Stimulated activated CD4-positive, alpha-beta T cell treated with anti-CD3 and anti-CD28 coated beads, Interleukin-2, amount 100 ng/mL, for 4 hours (primary cell): ENCODE data around the gene MSL1.
"Not testable (repeated sequence)": the region's sequence is repeated elsewhere in the genome, so short reads cannot be mapped to it uniquely, and the experiment has no call there.

Experiments
- DNase-seq: peaks from one replicate; pipeline ENCODE4 v3.0.0-alpha.2; 2020; ENCODE audit warnings: low read depth

MSL1 gene

DNA sequence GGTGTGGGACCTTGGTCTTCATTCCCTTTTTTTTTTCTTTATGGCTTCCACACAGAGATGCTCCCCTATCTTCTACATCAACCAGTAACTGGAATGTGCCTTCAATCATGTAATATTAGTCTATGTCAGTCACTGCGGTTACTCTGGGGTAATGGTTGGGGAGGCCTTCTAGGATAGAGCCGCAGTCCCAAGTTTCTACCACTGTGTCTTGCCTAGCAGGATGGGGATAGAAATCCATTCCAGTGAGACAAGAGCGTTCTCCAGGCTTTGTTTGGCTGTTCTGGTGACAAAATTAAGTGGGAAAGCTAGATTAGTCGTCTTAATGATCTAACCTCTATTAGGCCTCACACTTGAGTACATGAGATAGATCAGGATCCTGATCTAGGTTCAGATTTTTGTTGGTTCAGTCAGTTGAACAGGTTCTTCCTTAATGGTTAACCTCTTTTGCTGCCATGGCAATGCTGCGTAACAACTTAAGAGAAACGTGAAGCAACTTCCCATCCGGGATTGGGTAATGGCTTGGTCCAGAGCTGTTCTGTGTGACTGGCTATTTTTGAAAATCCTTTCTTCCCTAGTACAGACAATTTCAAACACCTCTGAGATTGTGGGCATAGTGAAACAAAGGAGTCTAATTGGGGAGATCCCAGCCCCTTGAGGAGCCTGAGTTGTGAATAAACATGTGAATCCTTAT is 8.7 kb downstream of the MSL1 start:
- DNase-seq: no peak

DNA sequence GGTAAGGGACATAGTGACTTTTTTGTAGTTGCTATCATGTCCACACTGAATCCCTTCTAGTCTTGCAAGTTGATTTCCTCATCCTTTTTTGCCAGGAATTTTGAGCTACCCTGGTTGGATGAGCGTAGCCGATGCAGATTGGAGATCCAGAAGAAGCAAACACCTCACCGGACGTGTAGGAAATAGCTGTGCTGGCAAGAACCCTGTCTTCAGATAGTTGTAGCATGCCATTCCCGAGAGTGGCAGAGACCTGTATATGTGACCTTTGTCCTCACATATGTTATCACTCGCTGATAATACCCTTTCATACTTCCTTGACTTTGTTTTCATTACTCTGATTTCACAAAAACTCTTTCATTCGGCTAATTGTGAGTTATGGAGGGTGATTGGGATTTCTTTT is 12.4 kb downstream of the MSL1 start:
- DNase-seq: no peak

GRCh38 chr17:40135817-40136216 is 14.0 kb downstream of the MSL1 start:
- no peak for DNase-seq

DNA sequence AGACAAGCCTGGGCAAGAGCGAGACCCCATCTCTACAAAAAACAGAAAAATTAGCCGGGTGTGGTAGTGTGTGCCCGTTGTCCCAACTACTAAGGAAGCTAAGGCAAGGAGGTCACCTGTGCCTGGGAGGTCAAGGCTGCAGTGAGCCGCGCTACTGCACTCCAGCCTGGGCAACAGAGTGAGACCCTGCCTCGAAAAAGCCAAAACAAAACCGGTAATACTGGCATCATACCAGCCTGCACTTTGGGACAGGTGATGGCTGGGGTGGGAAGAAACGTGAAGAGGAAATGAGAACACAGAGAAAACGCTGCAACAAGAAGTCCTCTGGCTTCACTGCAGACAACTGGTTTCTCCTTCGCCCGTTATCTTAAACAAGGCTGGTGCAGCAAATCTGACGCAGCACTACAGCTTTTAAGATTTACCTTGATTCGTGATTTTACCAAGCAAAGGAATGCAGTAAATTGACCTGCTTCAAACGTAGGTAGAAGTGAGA is 17.8 kb downstream of the MSL1 start:
- DNase-seq: no peak

DNA sequence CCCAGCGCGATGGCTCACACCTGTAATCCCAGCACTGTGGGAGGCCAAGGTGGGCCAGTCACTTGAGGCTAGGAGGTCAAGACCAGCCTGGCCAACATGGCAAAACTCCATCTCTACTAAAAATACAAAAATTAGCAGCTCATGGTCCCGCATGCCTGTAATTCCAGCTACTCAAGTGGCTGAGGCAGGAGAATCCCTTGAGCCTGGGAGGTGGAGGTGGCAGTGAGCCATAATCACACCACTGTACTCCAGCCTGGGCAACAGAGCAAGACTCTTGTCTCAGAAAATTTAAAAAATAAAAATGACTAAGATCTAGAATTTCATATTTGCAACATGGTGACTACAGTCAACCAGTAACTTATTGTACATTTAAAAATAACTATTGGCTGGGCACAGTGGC is 21.4 kb downstream of the MSL1 start:
- DNase-seq: not testable (repeated sequence)

GRCh38 chr17:40145476-40145875 is 23.7 kb downstream of the MSL1 start:
- DNase-seq: no peak

DNA sequence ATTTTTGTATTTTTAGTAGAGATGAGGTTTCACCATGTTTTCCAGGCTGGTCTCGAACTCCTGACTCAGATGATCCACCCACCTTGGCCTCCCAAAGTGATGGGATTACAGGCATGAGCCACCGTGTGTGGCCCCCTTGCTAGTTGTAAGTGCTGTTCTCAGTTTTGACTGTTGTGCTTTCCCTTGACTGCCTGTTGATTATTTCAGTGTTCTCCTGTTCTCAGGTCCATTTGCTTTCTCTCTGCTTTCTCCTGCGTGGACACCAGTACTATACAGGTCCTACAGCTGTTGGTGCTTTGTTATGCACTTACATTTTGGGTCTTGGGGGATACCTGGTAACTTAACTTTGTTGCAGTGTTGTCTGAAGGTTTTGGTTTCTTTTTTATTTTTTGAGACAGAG is 26.8 kb downstream of the MSL1 start:
- DNase-seq: no peak

GRCh38 chr17:40150276-40150675 is 28.5 kb downstream of the MSL1 start:
- DNase-seq: no peak

DNA sequence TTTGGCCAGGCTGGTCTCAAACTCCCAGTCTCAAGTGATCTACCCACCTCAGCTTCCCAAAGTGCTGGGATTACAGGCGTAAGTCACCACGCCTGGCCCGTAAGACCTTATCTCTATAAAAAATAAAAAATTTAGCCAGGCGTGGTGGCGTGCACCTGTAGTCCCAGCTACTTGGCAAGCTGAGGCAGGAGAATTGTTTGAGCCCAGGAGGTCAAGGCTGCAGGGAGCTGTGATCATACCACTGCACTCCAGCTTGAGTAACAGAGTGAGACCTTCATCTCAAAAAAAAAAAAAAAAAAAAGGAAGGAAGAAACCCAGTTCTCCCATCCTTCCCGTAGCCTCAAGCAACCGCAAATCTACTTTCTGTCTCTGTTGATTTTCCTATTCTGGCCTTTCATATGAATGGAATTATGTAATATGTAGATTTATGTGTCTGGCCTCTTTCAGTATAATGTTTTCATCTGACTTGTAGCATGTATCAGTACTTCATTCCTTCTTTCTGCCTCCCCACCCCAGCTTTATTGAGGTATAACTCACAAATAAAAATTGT is 29.7 kb downstream of the MSL1 start:
- no peak for DNase-seq

DNA sequence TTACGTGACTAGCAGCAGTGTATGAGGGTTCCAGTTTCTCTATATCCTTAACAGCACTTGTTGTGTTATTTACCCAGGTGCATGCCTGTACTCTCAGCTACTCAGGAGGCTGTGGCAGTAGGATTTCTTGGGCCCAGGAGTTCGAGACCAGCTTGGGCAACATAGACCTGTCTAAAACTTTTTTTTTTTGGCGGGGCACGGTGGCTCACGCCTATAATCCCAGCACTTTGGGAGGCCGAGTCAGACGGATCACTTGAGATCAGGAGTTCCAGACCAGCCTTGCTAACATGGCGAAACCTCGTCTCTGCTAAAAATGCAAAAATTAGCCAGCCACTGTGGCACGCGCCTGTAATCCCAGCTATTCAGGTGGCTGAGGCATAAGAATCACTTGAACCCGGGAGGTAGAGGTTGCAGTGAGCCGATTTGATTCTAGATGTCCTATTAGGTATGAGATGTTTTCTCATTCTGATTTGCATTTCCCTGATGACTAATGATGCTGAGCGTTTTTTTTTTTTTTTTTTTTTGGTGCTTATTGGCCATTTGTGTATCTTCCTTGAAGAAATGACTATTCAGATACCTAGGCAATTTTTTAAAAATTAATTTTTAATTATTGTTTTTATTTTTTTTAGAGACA is 31.9 kb downstream of the MSL1 start:
- DNase-seq: no peak

- DNase-seq: no peak
These were observed 36.2 kb downstream of the MSL1 start for GRCh38 chr17:40157973-40158372.

- no peak for DNase-seq
These were observed 36.8 kb downstream of the MSL1 start for GRCh38 chr17:40158438-40159013.

DNA sequence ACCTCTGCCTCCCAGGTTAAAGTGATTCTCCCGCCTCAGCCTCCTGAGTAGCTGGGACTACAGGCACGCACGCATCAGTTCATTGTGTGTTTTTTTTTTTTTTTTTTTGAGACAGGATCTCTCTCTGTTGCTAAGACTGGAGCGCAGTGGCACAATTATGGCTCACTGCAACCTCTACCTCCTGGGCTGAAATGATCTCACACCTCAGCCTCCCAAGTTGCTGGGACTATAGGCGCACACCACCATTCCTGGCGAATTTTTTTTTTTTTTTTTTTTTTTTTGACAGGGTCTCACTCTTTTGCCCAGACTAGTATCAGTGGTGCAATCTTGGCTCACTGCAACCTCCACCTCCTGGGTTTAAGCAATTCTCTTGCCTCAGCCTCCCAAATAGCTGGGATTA is 37.7 kb downstream of the MSL1 start:
- no peak for DNase-seq

DNA sequence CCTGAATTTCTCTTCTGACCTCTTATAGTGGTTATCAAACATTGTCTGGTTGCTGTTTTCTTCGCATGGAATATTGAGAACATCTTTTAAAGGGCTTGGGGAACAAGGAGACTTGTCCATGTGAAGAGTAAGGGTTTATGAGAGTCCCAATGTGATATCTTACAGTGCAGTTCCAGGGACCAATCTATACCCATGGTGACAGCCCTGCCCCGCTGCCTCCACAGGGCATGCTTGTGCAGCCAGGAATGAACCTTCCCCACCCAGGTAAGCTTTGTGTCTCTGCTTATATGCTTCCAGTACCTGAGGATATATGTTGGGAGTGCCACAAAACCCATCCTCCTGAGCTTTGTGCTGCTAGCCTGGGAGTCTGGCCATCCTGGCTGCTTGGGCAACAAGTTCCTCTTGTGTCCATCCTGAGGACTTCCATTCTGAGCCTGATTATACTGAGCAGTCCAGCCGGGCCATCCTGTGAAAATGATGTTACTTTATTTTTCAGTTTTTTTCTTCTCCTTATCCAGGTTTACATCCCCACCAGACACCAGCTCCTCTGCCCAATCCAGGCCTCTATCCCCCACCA is 46.0 kb downstream of the MSL1 start:
- no peak for DNase-seq

GRCh38 chr17:40168262-40168832 is 46.6 kb downstream of the MSL1 start:
- no peak for DNase-seq

DNA sequence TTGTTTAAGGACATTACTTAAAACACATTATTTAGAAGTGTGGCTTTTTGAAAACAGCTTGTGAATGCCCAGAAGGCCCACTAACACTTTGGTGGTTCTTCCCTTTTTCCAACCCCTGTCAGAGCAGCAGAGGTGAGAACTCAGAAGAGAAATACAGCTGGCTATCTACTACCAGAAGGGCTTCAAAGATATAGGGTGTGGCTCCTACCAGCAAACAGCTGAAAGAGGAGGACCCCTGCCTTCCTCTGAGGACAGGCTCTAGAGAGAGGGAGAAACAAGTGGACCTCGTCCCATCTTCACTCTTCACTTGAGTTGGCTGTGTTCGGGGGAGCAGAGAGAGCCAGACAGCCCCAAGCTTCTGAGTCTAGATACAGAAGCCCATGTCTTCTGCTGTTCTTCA is 48.6 kb downstream of the MSL1 start:
- no peak for DNase-seq

GRCh38 chr17:40171750-40172149 is 50.0 kb downstream of the MSL1 start:
- DNase-seq: no peak

DNA sequence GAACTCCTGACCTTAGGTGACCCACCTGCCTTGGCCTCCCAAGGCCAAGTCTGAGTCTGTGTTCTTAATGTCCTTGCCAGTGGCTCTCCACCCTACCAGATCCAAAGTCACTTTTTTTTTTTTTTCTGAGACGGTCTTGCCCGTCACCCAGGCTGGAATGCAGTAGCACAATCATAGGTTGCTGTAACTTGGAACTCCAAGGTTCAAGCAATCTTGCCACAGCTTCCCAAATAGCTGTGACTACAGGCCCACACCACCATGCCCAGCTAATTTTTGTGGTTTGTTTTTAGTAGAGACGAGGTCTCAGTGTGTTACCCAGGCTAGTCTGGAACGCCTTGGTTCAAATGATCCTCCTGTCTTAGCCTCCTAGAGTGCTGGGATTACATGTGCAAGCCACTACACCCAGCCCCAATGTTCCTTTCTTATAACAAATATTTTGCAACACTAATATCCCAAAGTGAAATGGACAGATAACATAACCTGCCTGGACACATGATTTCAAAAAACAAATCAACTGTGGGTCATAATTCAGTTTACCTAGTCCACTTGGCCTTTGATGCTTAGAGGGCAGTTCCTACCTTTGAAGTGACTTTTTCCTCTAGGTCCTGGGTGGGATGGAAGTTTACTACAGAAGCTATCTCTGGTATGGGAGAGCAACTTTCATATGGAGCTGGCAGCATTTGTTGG is 51.5 kb downstream of the MSL1 start:
- no peak for DNase-seq

GRCh38 chr17:40173778-40174135 is 52.0 kb downstream of the MSL1 start:
- no peak for DNase-seq

- DNase-seq: no peak
These were observed 52.7 kb downstream of the MSL1 start for GRCh38 chr17:40174514-40174913.

DNA sequence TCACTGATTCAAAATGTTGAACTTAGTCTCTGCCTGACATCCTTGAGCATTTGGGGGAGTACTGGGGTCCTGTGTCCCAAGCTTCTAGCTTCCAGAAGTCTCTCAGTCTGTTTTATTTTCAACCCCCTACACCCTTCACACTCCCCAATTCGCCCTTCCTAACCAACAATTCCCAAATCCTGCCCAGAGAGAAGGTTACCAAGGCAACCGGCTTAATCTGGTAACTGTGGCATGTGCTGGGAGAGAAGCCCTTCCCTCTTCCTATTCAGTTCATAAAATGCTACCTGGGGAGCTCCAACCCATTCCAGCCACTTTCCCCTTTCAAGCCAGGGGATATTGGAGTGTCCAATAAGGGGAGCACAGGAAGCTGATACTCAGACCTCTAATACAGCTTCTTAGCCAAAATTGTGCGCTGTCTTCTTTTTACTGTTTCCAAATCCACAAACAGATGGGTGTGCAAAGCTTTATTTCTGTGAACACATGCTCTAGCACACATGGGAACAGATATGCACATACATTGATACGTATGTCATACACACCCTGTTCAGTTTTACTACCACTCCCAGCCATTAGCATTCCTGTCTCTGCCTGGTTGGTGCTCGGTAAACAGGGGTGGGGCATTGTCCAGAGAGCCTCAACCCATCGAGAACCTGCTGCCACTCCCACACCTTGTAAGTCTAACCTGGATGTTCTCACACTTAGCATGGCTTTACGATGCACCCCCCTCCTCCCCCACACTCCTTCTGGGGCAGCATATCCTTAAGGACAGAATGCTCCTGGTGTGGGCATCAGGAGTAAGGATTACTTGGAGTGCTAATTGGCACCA is 54.4 kb downstream of the MSL1 start:
- no peak for DNase-seq
